ENCODE data around the gene KIAA0232. TPM values are rescaled to one million over a fixed set of nuclear protein-coding genes. Genes with fewer than 3 reads are reported as not detected.

The KIAA0232 gene
- total and polyA plus RNA-seq, 2 experiments from 2014 or later = 20.6 to 21.7 TPM

DNA sequence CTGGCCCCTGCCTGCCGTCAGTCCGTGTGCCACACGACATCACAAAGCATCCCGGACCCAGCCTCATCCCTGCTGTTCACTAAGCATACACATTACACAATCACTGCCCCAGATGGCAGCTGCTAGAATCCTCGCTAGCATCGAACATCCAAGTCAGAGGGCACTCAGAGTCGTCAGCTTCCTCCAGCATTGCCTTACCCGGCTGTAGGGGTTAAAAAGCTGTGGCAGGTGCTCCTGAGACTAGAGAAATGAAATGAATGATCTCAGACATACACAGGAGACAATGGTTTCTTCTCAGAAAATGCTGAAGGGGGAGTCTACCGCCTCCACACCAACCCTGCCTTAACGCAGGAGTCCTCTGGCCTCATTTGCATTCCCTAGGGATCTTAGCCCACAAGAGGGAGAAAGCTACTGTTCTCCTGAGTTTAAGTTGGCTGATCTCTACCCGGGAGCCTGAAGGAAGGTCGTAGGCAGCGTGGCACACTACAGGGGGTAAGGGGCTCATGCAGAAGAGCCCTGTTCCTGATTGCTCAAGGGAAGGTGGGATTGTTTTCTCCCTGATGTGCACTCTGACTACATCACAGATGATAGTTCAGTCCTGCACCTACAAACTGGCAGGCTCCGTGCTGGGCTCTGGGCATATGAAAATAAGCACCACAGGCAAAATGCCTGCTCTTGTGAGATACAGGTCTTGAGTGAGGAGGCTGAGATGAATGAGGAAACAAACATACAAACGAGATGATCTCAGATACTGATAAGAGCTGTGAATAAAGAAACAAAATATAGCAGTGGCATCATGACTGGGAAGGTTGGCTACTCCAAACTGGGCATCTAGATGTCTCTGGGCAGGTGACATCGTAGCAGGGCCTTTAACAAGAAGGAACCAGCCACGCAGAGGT lies 2.6 kb upstream of the KIAA0232 start:
- Histone ChIP-seq H3K36me3 (ENCODE audit: low read depth) (no peaks in the 10 kb centered on the region), H3F3A (ENCODE audit: insufficient read depth) (peaks cover 11% of the 10 kb centered on the region), H3K9ac (no peak overlapping the region), H3K27ac (no peak overlapping the region), H2AFZ (no peak overlapping the region), H3K9me3 (ENCODE audit: low read depth) (no peaks in the 10 kb centered on the region), H3K4me2 (ENCODE audit: unreplicated experiment) (no peak overlapping the region), H3K4me1 (ENCODE audit: insufficient read depth) (peaks cover 9% of the 10 kb centered on the region), H3K27me3 (replicated peaks; ENCODE audit: insufficient read depth) (no peaks in the 10 kb centered on the region), H3K4me3 (no peak overlapping the region), H3K9me2 (ENCODE audit: insufficient read depth) (no peaks in the 10 kb centered on the region), H3K79me2 (ENCODE audit: insufficient read depth) (peaks cover 18% of the 10 kb centered on the region), H4K20me1 (ENCODE audit: insufficient read depth) (0 out of 2 replicates have a peak, but pooled peaks cover 8% of the 10 kb centered on the region)
- 55 to 58% methylated on average over 17 of the region's 17 CpGs for WGBS, 2 experiments (ENCODE audit: low coverage in 1 of 2, low lambda C conversion rate in 2 of 2, missing lambda C conversion rate in 2 of 2)
- in situ Hi-C loops (cut with MboI) = no loop called here
- no peak for TF ChIP-seq EZH2phosphoT487 (IDR thresholded peaks at IDR 0.05; ENCODE audit: insufficient read depth, low read depth)
- no peak for TF ChIP-seq EZH2 (IDR thresholded peaks at IDR 0.05; ENCODE audit: insufficient read depth, poor library complexity, severe bottlenecking)
- peak; percentile 21 for DNase-seq

DNA sequence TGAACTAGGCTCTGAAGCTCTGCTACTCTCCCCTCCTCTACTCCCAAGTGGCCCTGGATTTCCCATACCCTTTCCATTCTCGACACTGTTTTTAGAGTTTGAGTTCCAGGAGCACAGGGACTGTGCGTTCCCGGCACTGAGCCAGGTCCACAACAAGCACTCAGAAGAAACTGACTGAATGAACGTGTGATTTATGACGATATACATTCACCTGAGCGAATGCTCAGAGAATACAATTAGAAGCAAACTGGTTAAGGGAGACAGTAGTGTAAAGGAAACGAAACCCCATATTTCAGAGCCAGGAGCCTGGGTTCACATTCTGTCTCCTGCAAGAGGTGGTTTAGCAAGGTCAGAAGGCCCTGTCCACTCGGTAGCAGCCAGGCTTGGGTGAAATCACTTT lies 1.4 kb upstream of the KIAA0232 start:
- Histone ChIP-seq H4K20me1 (ENCODE audit: insufficient read depth) (peaks cover 19% of the 10 kb centered on the region; the same call in 1 of the 2 replicates), H3K27ac (no peak overlapping the region), H3K9ac (no peak overlapping the region), H3K9me2 (ENCODE audit: insufficient read depth) (no peaks in the 10 kb centered on the region), H3K27me3 (replicated peaks; ENCODE audit: insufficient read depth) (no peaks in the 10 kb centered on the region), H3K9me3 (ENCODE audit: low read depth) (no peaks in the 10 kb centered on the region), H3K79me2 (ENCODE audit: insufficient read depth) (peaks cover 30% of the 10 kb centered on the region), H3K4me2 (ENCODE audit: unreplicated experiment) (no peak overlapping the region), H3K4me1 (ENCODE audit: insufficient read depth) (peaks cover 9% of the 10 kb centered on the region), H2AFZ (no peak overlapping the region), H3K4me3 (no peak overlapping the region), H3K36me3 (ENCODE audit: low read depth) (no peaks in the 10 kb centered on the region), H3F3A (ENCODE audit: insufficient read depth) (peaks cover 11% of the 10 kb centered on the region)
- WGBS, 2 experiments (ENCODE audit: low coverage in 1 of 2, low lambda C conversion rate in 2 of 2, missing lambda C conversion rate in 2 of 2) = 87% methylated on average over 8 of the region's 8 CpGs
- TF ChIP-seq EZH2 (IDR thresholded peaks at IDR 0.05; ENCODE audit: insufficient read depth, poor library complexity, severe bottlenecking) (no peak), EZH2phosphoT487 (IDR thresholded peaks at IDR 0.05; ENCODE audit: insufficient read depth, low read depth) (no peak)
- DNase-seq = no peak
- in situ Hi-C loops (cut with MboI) = no loop called here

DNA sequence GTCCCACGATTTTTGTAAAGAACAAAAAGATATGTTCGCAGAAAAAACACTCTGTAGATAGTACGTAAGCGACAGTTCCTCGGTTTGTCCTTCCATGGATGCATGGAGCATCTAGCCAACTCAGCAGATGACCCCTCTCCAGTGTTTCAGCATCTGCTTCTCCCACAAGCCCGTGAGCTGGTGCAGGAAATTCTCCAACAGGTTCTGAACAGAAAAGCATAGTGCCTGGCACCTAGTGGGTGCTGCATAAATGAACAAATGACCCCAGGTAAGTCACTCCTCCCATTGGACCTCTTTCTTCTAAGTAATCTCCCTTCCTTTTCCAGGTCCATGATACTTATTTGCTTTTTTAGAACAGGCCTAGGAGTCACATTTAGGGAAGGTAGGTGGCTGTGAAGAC lies 966 bp upstream of the KIAA0232 start:
- H3K27ac ChIP-seq = no peak overlapping the region
- peaks cover 9% of the 10 kb centered on the region for H3K4me1 ChIP-seq (ENCODE audit: insufficient read depth)
- H2AFZ ChIP-seq = 0 out of 2 replicates have a peak overlapping the region, but pooled peaks have one; percentile 91
- H3K79me2 ChIP-seq (ENCODE audit: insufficient read depth) = peaks cover 34% of the 10 kb centered on the region
- H3K4me2 ChIP-seq (ENCODE audit: unreplicated experiment) = peak overlapping the region; percentile 89
- H3K4me3 ChIP-seq = peak overlapping the region; percentile 98
- peaks cover 23% of the 10 kb centered on the region; the same call in 1 of the 2 replicates for H4K20me1 ChIP-seq (ENCODE audit: insufficient read depth)
- H3K9me2 ChIP-seq (ENCODE audit: insufficient read depth) = no peaks in the 10 kb centered on the region
- peaks cover 11% of the 10 kb centered on the region for H3F3A ChIP-seq (ENCODE audit: insufficient read depth)
- peak overlapping the region; percentile 98 for H3K9ac ChIP-seq
- in situ Hi-C loops (cut with MboI) = no loop called here
- WGBS, 2 experiments (ENCODE audit: low coverage in 1 of 2, low lambda C conversion rate in 2 of 2, missing lambda C conversion rate in 2 of 2) = 75 to 76% methylated on average over 6 of the region's 6 CpGs
- DNase-seq = no peak
- TF ChIP-seq EZH2 (IDR thresholded peaks at IDR 0.05; ENCODE audit: insufficient read depth, poor library complexity, severe bottlenecking) = no peak
- no peak for TF ChIP-seq EZH2phosphoT487 (IDR thresholded peaks at IDR 0.05; ENCODE audit: insufficient read depth, low read depth)
- H3K36me3 ChIP-seq (ENCODE audit: low read depth) = 0 out of 2 replicates have a peak, but pooled peaks cover 2% of the 10 kb centered on the region
- no peaks in the 10 kb centered on the region for H3K9me3 ChIP-seq (ENCODE audit: low read depth)
- no peaks in the 10 kb centered on the region for H3K27me3 ChIP-seq (replicated peaks; ENCODE audit: insufficient read depth)

DNA sequence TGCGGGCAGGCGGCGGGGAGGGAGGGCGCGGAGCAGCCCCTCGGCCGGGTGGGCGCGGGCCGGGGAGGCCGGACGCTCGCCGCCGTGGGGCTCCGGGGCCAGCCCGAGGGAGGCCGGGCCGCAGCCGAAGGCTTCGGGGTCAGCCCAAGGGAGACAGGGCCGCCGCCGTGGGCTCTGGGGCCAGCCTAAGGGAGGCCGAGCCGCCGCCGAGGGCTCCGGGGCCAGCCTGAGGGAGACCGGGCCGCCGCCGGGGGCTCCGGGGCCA lies 251 bp downstream of the KIAA0232 start:
- Histone ChIP-seq H3K4me2 (ENCODE audit: unreplicated experiment) (peak overlapping the region; percentile 97), H3K9me2 (ENCODE audit: insufficient read depth) (no peaks in the 10 kb centered on the region), H3K9me3 (ENCODE audit: low read depth) (no peaks in the 10 kb centered on the region), H3F3A (ENCODE audit: insufficient read depth) (peaks cover 11% of the 10 kb centered on the region), H4K20me1 (ENCODE audit: insufficient read depth) (peaks cover 25% of the 10 kb centered on the region; the same call in 1 of the 2 replicates), H3K4me3 (peak overlapping the region; percentile 98), H3K36me3 (ENCODE audit: low read depth) (0 out of 2 replicates have a peak, but pooled peaks cover 4% of the 10 kb centered on the region), H3K27ac (peak overlapping the region; percentile 88), H2AFZ (peak overlapping the region; percentile 86), H3K9ac (peak overlapping the region; percentile 98), H3K27me3 (replicated peaks; ENCODE audit: insufficient read depth) (no peaks in the 10 kb centered on the region), H3K4me1 (ENCODE audit: insufficient read depth) (peaks cover 9% of the 10 kb centered on the region), H3K79me2 (ENCODE audit: insufficient read depth) (peaks cover 46% of the 10 kb centered on the region)
- DNase-seq = no peak
- in situ Hi-C loops (cut with MboI) = no loop called here
- WGBS, 2 experiments (ENCODE audit: low coverage in 1 of 2, low lambda C conversion rate in 2 of 2, missing lambda C conversion rate in 2 of 2) = 0% methylated on average over 12 of the region's 34 CpGs; no CpG with 5 or more reads in 1 of the 2 experiments
- TF ChIP-seq EZH2 (IDR thresholded peaks at IDR 0.05; ENCODE audit: insufficient read depth, poor library complexity, severe bottlenecking) (no peak), EZH2phosphoT487 (IDR thresholded peaks at IDR 0.05; ENCODE audit: insufficient read depth, low read depth) (no peak)

Measured in GM23248 (cell line).